Liver (tissue), 9 donors: ENCODE data around the gene DUSP3. TPM values are rescaled to one million over a fixed set of nuclear protein-coding genes. Genes with fewer than 3 reads are reported as not detected.

ENCODE experiments used
- DNase-seq: peaks from one replicate; pipeline ENCODE4 v3.0.0-alpha.2; 2017; ENCODE audit warnings: low spot score
- H3K27ac ChIP-seq, 2 donors: one replicate each; pipeline ENCODE4 v1.7.0; 2013; ENCODE audit warnings: inconsistent platforms in 2 of 2, low read length in 2 of 2, control low read depth in 1 of 2, low read depth in 1 of 2, mild to moderate bottlenecking in 1 of 2
- H3K27me3 ChIP-seq, 4 donors: one replicate each; pipeline versions ENCODE4 v1.6.1 to v1.7.0; 2013; ENCODE audit warnings: low read length in 3 of 4, inconsistent platforms in 1 of 4, mild to moderate bottlenecking in 1 of 4, moderate library complexity in 1 of 4; ENCODE audit not compliant: control insufficient read depth in 4 of 4, insufficient read depth in 4 of 4
- H3K36me3 ChIP-seq, 4 donors: one replicate each; pipeline versions ENCODE4 v1.6.1 to v1.7.0; 2013; ENCODE audit warnings: low read length in 3 of 4, mild to moderate bottlenecking in 3 of 4, low read depth in 1 of 4, moderate library complexity in 1 of 4; ENCODE audit not compliant: control insufficient read depth in 4 of 4, insufficient read depth in 3 of 4
- H3K4me1 ChIP-seq, 4 donors: one replicate each; pipeline versions ENCODE4 v1.6.1 to v1.7.0; 2013; ENCODE audit warnings: low read length in 3 of 4, mild to moderate bottlenecking in 3 of 4, moderate library complexity in 1 of 4; ENCODE audit not compliant: control insufficient read depth in 4 of 4, insufficient read depth in 4 of 4
- H3K4me3 ChIP-seq, 3 donors: one replicate each; pipeline versions ENCODE4 v1.6.1 to v1.7.0; 2013; ENCODE audit warnings: low read length in 3 of 3, control low read depth in 1 of 3, low read depth in 1 of 3, mild to moderate bottlenecking in 1 of 3
- H3K9ac ChIP-seq, 2 donors: one replicate each; pipeline ENCODE4 v1.7.0; 2013; ENCODE audit warnings: low read length in 2 of 2, mild to moderate bottlenecking in 2 of 2, moderate library complexity in 2 of 2, control low read depth in 1 of 2, low read depth in 1 of 2
- H3K9me3 ChIP-seq, 4 donors: one replicate each; pipeline versions ENCODE4 v1.6.1 to v1.7.0; 2013; ENCODE audit warnings: low read length in 3 of 4; ENCODE audit not compliant: control insufficient read depth in 4 of 4
- ATF3 ChIP-seq: IDR thresholded peaks from 2 replicates; pipeline ENCODE4 v1.6.1; 2016; ENCODE audit warnings: antibody characterized with exemption
- CTCF ChIP-seq: fragments of 150-350 bp; IDR thresholded peaks from 2 replicates; pipeline ENCODE4 v1.5.1; 2017; ENCODE audit warnings: improper control_type of control experiment, low read depth, low read length; ENCODE audit not compliant: missing input control
- FOXA1 ChIP-seq: IDR thresholded peaks from 2 replicates; pipeline ENCODE4 v1.6.1; 2016; ENCODE audit warnings: antibody characterized with exemption
- FOXA2 ChIP-seq: IDR thresholded peaks from 2 replicates; pipeline ENCODE4 v1.6.1; 2016; ENCODE audit warnings: antibody characterized with exemption
- GABPA ChIP-seq, 2 donors: IDR thresholded peaks in 1 of 2; conservative IDR thresholded peaks in 1 of 2; 2 replicates each; pipeline ENCODE4 v1.6.1; 2016; ENCODE audit warnings: antibody characterized with exemption in 2 of 2, mild to moderate bottlenecking in 1 of 2, moderate library complexity in 1 of 2
- HNF4A ChIP-seq, 2 donors: conservative IDR thresholded peaks; 2 replicates each; pipeline ENCODE4 v1.6.1; 2016; ENCODE audit warnings: antibody characterized with exemption in 2 of 2, mild to moderate bottlenecking in 2 of 2
- RAD21 ChIP-seq, 2 donors: IDR thresholded peaks; 2 replicates each; pipeline ENCODE4 v1.6.1; 2016; ENCODE audit warnings: antibody characterized with exemption in 2 of 2, mild to moderate bottlenecking in 2 of 2
- REST ChIP-seq: IDR thresholded peaks from 2 replicates; pipeline ENCODE4 v1.6.1; 2016; ENCODE audit warnings: antibody characterized with exemption, mild to moderate bottlenecking
- RXRA ChIP-seq, 2 donors: IDR thresholded peaks; 2 replicates each; pipeline ENCODE4 v1.6.1; 2017 to 2018; ENCODE audit warnings: antibody characterized with exemption in 2 of 2, mild to moderate bottlenecking in 1 of 2
- YY1 ChIP-seq: IDR thresholded peaks from 2 replicates; pipeline ENCODE4 v1.6.1; 2016; ENCODE audit warnings: antibody characterized with exemption, mild to moderate bottlenecking
- WGBS: extraction: QIAGEN DNeasy Blood & Tissue Kit; methylation state at CpG from one replicate; pipeline ENCODE4 v1.1.7; 2013; 5-methylcytosine and 5-hydroxymethylcytosine counted together
- polyA plus RNA-seq, 2 donors: library from polyadenylated mRNA; stranded (reverse) in 1 of 2; unstranded in 1 of 2; fragments of 200-250 nt in 1 of 2; fragments of >200 nt in 1 of 2; fragmentation: Nextera tagmentation in 1 of 2; extraction: Ambion mirVana in 1 of 2; gene quantifications; one replicate each; pipeline versions ENCODE4 v1.2.1 to v1.2.3, GENCODE V29; 2013 to 2015
- total RNA-seq, 2 donors: library from RNA; depleted of rRNA; stranded (reverse); fragments of >200 nt; gene quantifications; one replicate each; pipeline ENCODE4 v1.2.3, GENCODE V29; 2014
- donor health status: healthy.
- donor health status: healthy.
- donor health status: healthy.
- donor health status: healthy.
- donor health status: healthy.

The DUSP3 gene
- total and polyA plus RNA-seq, 4 donors, result 30.4 to 104 (median 60.8) TPM

GRCh38 chr17:43721537-43722268 lies 57.1 kb downstream of the DUSP3 start:
- Histone ChIP-seq H3K27me3 (no peaks in the 10 kb centered on the region), H3K9ac (no peak overlapping the region), H3K27ac (no peak overlapping the region), H3K9me3 (no peaks in the 10 kb centered on the region), H3K4me3 (no peak overlapping the region), H3K36me3 (no peaks in the 10 kb centered on the region), H3K4me1 (peaks cover 0 to 8% (median 4%) of the 10 kb centered on the region in 4 donors)
- TF ChIP-seq CTCF, result no peak
- no peak for TF ChIP-seq FOXA2
- no peak for TF ChIP-seq YY1
- TF ChIP-seq GABPA (IDR thresholded peaks at IDR 0.05 in 1 of 2, conservative IDR thresholded peaks at IDR 0.05 in 1 of 2), result no peak
- no peak for TF ChIP-seq REST
- WGBS, result 94% methylated on average over 4 of the region's 4 CpGs
- no peak for DNase-seq

- Histone ChIP-seq H3K27ac (peak overlapping the region; percentile 94 to 96), H3K27me3 (no peaks in the 10 kb centered on the region), H3K9ac (peak overlapping the region; percentile 21 to 80), H3K9me3 (no peaks in the 10 kb centered on the region), H3K4me3 (peak overlapping the region; percentile 62 to 94 (median 69)), H3K4me1 (peaks cover 0 to 8% (median 4%) of the 10 kb centered on the region in 4 donors), H3K36me3 (no peaks in the 10 kb centered on the region)
- DNase-seq, result peak; percentile 61
- under 1% methylated on average over 64 of the region's 64 CpGs for WGBS
- TF ChIP-seq FOXA1 (no peak), RXRA (IDR thresholded peaks at IDR 0.05) (peak in 1 of 2 donors; percentile 10), RAD21 (IDR thresholded peaks at IDR 0.05) (no peak), ATF3 (no peak), HNF4A (conservative IDR thresholded peaks at IDR 0.05) (no peak)
These were observed 58.3 kb downstream of the DUSP3 start for GRCh38 chr17:43720311-43721060.
